Dedifferentiated amniotic fluid mesenchymal stem cell (primary cell): ENCODE results near the gene NOP14.
A peak's percentile ranks its signal among the peaks of the same experiment; 100 is the strongest.
"Not testable (repeated sequence)": the region's sequence is repeated elsewhere in the genome, so short reads cannot be mapped to it uniquely, and the experiment has no call there.

Experiments
- DNase-seq: peaks from one replicate; pipeline ENCODE4 v3.0.0-alpha.2; 2016; ENCODE audit errors: extremely low spot score

The NOP14 gene

GRCh38 chr4:2942532-2943363 is 20.5 kb downstream of the NOP14 start:
- no peak for DNase-seq

GRCh38 chr4:2942037-2942531 is 21.1 kb downstream of the NOP14 start:
- DNase-seq, result no peak

- DNase-seq, result no peak
Measured at GRCh38 chr4:2941138-2942036, 21.8 kb downstream of the NOP14 start.

- no peak for DNase-seq
Measured at GRCh38 chr4:2940267-2941137, 22.7 kb downstream of the NOP14 start.

GRCh38 chr4:2939383-2940243 is 23.6 kb downstream of the NOP14 start:
- no peak for DNase-seq

GRCh38 chr4:2938906-2939305 is 24.3 kb downstream of the NOP14 start:
- DNase-seq, result no peak

GRCh38 chr4:2938411-2938810 is 24.8 kb downstream of the NOP14 start:
- DNase-seq, result not testable (repeated sequence)

GRCh38 chr4:2937986-2938385 is 25.2 kb downstream of the NOP14 start:
- DNase-seq, result no peak

- no peak for DNase-seq
Measured at GRCh38 chr4:2937146-2937857, 25.9 kb downstream of the NOP14 start.

GRCh38 chr4:2936773-2937145 is 26.4 kb downstream of the NOP14 start:
- DNase-seq, result no peak

- no peak for DNase-seq
Measured at GRCh38 chr4:2935762-2936743, 27.2 kb downstream of the NOP14 start.

GRCh38 chr4:2934813-2935761 is 28.1 kb downstream of the NOP14 start:
- DNase-seq, result peak; percentile 86

GRCh38 chr4:2934077-2934812 is 29.0 kb downstream of the NOP14 start:
- DNase-seq, result no peak

GRCh38 chr4:2933566-2934076 is 29.6 kb downstream of the NOP14 start:
- no peak for DNase-seq

GRCh38 chr4:2932951-2933565 is 30.1 kb downstream of the NOP14 start:
- no peak for DNase-seq

- DNase-seq, result no peak
Measured at GRCh38 chr4:2932321-2932950, 30.8 kb downstream of the NOP14 start.
